BE2C (cell line): ENCODE results near the gene EGFL6.

Experiments used
- DNase-seq: peaks from one replicate; pipeline ENCODE4 v3.0.0-alpha.2; 2020
- H3K27me3 ChIP-seq: fragments of 250-450 bp; sonication (Bioruptor Pico); 2 replicates; pipeline ENCODE4 v1.5.1; 2020; ENCODE audit warnings: mild to moderate bottlenecking
- H3K36me3 ChIP-seq: fragments of 250-450 bp; sonication (Bioruptor Pico); 2 replicates; pipeline ENCODE4 v1.5.1; 2020; ENCODE audit warnings: mild to moderate bottlenecking
- H3K4me1 ChIP-seq: fragments of 250-450 bp; sonication (Bioruptor Pico); 2 replicates; pipeline ENCODE4 v1.5.1; 2020
- H3K4me3 ChIP-seq: 2 replicates; pipeline ENCODE4 v1.5.1; 2011; ENCODE audit warnings: low read depth, low read length
- H3K9me3 ChIP-seq: fragments of 250-450 bp; sonication (Bioruptor Pico); 2 replicates; pipeline ENCODE4 v1.5.1; 2020
- TF ChIP-seq, protein P1 (sequence below): IDR thresholded peaks from 2 replicates; pipeline ENCODE4 v1.5.1; 2012; ENCODE audit warnings: mild to moderate bottlenecking, low read depth, low read length

The EGFL6 gene

DNA sequence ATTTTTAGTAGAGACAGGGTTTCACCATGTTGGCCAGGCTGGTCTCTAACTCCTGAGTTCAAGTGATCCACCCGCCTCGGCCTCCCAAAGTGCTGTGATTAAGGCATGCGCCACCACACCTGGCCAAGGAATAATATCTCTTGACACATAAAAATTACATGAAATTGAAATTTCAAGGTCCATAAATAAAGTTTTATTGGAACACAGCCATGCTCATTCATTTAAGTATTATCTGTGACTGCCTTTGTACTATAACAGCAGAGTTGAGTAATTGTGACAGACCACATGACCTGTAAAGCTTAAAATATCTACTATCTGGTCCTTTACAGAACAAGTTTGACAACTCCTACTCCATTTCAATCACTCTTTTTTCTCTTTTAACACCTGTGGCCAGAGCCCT is 17.8 kb upstream of the EGFL6 start:
- no peaks in the 10 kb centered on the region for H3K27me3 ChIP-seq

DNA sequence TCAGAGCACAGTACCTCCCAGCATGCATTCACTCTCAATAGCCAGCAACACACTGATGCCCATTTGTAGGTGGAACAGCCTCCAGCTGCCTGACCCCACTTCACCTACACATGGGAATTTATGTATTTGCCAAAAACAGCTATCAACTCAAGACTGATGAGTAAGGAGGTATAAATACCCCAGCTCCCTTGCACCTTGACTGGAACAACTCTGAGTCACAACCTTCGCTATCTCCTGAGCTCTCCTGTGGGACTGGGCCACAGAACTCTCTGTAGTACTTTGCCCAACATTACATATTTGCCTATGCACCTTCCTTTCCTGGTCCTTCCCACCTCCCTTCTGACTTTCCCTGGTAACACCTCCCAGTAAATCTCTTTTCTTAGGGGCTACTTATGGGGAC is 16.5 kb upstream of the EGFL6 start:
- Histone ChIP-seq H3K36me3 (no peaks in the 10 kb centered on the region), H3K4me1 (no peaks in the 10 kb centered on the region), H3K4me3 (no peak overlapping the region), H3K27me3 (no peaks in the 10 kb centered on the region), H3K9me3 (no peaks in the 10 kb centered on the region)
- no peak for DNase-seq
- TF ChIP-seq, protein P1, sequence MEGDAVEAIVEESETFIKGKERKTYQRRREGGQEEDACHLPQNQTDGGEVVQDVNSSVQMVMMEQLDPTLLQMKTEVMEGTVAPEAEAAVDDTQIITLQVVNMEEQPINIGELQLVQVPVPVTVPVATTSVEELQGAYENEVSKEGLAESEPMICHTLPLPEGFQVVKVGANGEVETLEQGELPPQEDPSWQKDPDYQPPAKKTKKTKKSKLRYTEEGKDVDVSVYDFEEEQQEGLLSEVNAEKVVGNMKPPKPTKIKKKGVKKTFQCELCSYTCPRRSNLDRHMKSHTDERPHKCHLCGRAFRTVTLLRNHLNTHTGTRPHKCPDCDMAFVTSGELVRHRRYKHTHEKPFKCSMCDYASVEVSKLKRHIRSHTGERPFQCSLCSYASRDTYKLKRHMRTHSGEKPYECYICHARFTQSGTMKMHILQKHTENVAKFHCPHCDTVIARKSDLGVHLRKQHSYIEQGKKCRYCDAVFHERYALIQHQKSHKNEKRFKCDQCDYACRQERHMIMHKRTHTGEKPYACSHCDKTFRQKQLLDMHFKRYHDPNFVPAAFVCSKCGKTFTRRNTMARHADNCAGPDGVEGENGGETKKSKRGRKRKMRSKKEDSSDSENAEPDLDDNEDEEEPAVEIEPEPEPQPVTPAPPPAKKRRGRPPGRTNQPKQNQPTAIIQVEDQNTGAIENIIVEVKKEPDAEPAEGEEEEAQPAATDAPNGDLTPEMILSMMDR: no peak

More for the DNA sequence above, 17.8 kb upstream of the EGFL6 start:
- Histone ChIP-seq H3K36me3 (no peaks in the 10 kb centered on the region), H3K9me3 (no peaks in the 10 kb centered on the region), H3K4me3 (no peak overlapping the region), H3K4me1 (no peaks in the 10 kb centered on the region)
- TF ChIP-seq, protein P1: no peak
- DNase-seq: no peak

DNA sequence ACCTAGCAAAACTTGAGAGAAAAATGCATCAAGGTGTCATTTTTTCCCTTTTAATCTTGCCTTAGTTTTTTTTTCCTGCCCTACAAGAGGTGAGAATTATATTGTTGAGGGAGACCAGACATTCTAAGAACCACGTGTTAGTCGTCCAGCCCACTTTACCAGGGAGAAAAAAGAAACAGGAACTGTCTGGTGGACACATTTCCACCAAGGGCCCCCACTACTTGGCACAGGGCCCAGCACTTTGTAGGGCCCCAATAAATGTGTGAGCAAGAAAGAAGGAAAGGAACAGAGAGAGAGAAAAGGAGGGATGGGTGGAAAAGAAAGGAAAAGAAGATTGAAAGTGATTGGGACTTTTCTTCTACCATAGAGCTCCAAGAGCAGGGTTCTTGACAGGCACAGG is 3.9 kb upstream of the EGFL6 start:
- Histone ChIP-seq H3K36me3 (no peaks in the 10 kb centered on the region), H3K4me1 (no peaks in the 10 kb centered on the region), H3K9me3 (no peaks in the 10 kb centered on the region), H3K4me3 (no peak overlapping the region), H3K27me3 (peaks cover 18% of the 10 kb centered on the region)
- TF ChIP-seq, protein P1: no peak
- DNase-seq: no peak

DNA sequence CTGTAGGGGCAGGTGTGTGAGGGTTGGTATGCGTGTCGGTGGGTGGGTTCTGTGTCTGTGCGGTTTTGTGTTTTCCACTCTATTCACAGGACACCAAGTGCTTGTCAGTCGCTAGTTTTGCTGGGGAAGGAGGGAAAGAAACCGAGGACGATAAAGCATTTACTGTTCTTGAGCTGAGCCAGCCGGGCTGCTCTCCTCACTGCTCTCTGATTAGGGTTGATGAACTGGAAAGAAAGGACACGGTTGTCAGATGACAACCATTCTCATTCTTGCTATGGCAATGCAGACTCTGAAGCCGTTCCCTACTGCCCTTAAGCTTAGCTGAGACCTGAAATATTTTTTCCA is 832 bp downstream of the EGFL6 start:
- TF ChIP-seq, protein P1: no peak
- no peaks in the 10 kb centered on the region for H3K4me1 ChIP-seq
- no peak for DNase-seq
- H3K27me3 ChIP-seq: peaks cover 26% of the 10 kb centered on the region
- H3K4me3 ChIP-seq: no peak overlapping the region
- no peaks in the 10 kb centered on the region for H3K36me3 ChIP-seq
- no peaks in the 10 kb centered on the region for H3K9me3 ChIP-seq

DNA sequence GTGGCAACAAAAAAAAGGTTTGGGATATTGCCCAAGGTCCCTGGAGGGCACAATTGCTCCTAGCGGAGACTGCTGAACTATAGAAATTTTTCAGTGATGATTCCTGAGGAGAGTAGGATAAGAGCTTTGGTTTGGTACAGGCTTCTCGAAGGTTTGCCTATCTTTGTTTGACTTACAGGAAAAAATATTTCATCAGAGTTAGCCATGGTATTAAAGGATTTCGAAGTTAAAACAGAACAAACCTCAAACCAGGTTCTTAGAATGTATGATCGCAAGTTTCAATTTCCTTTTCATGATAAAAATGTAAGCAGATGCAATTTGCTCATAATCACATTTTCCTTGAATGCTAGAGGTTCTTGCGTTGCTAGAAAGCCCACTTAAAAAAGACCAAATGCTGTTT is 1.7 kb downstream of the EGFL6 start:
- no peaks in the 10 kb centered on the region for H3K36me3 ChIP-seq
- TF ChIP-seq, protein P1: no peak
- no peak for DNase-seq
- H3K27me3 ChIP-seq: peaks cover 26% of the 10 kb centered on the region
- no peaks in the 10 kb centered on the region for H3K4me1 ChIP-seq
- no peak overlapping the region for H3K4me3 ChIP-seq
- no peaks in the 10 kb centered on the region for H3K9me3 ChIP-seq

DNA sequence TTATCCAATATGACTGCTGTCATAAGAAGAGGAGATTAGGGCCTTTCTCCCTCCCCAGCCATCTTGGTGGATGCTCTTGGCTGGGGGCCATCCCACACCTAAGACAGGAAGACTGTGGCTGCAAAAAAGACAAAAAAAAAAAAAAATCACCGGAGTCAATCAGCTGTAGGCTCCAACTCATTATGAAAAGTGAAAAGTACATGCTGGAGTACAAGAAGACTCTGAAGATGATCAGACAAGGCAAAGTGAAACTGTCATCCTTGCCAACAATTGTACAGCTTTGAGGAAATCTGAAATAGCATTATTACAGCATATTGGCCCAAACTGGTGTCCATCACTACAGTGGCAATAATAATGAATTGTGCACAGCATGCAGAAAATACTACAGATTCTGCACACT is 5.2 kb downstream of the EGFL6 start:
- TF ChIP-seq, protein P1: no peak
- Histone ChIP-seq H3K4me1 (no peaks in the 10 kb centered on the region), H3K27me3 (peaks cover 17% of the 10 kb centered on the region), H3K4me3 (no peak overlapping the region), H3K36me3 (no peaks in the 10 kb centered on the region), H3K9me3 (no peaks in the 10 kb centered on the region)
- DNase-seq: no peak
